Measurements from ENCODE around the gene PHLDB1. TPM values are rescaled to one million over a fixed set of nuclear protein-coding genes. Genes with fewer than 3 reads are reported as not detected.

Gene PHLDB1
- total and polyA plus RNA-seq, 11 donors = 86.0 to 129 (median 113) TPM

- Histone ChIP-seq H3K4me3 (no peak overlapping the region), H3K27me3 (no peaks in the 10 kb centered on the region), H3K9me3 (no peaks in the 10 kb centered on the region), H3K36me3 (peaks cover 8 to 100% (median 90%) of the 10 kb centered on the region in 9 donors), H3K4me1 (peaks cover 0 to 87% (median 57%) of the 10 kb centered on the region in 12 donors), H3K27ac (peak overlapping the region in 9 of 12 donors; percentile 32 to 81 (median 63))
- WGBS, 4 donors = 49 to 66% (median 60%) methylated on average over 5 of the region's 5 CpGs
- TF ChIP-seq, protein P1, sequence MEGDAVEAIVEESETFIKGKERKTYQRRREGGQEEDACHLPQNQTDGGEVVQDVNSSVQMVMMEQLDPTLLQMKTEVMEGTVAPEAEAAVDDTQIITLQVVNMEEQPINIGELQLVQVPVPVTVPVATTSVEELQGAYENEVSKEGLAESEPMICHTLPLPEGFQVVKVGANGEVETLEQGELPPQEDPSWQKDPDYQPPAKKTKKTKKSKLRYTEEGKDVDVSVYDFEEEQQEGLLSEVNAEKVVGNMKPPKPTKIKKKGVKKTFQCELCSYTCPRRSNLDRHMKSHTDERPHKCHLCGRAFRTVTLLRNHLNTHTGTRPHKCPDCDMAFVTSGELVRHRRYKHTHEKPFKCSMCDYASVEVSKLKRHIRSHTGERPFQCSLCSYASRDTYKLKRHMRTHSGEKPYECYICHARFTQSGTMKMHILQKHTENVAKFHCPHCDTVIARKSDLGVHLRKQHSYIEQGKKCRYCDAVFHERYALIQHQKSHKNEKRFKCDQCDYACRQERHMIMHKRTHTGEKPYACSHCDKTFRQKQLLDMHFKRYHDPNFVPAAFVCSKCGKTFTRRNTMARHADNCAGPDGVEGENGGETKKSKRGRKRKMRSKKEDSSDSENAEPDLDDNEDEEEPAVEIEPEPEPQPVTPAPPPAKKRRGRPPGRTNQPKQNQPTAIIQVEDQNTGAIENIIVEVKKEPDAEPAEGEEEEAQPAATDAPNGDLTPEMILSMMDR (IDR thresholded peaks at IDR 0.05) = no peak
- TF ChIP-seq POLR2A (IDR thresholded peaks at IDR 0.05) = no peak
- DNase-seq (no peak), ATAC-seq (peak in 1 of 4 donors; percentile 12)
- intact Hi-C loops (cut with DNase I) = no loop called here
These were observed 21.6 kb downstream of the PHLDB1 start for GRCh38 chr11:118628861-118629549.

GRCh38 chr11:118629761-118630661, 22.6 kb downstream of the PHLDB1 start:
- peak overlapping the region in 5 of 12 donors; percentile 4 to 73 (median 22) for H3K27ac ChIP-seq
- WGBS, 4 donors = 61 to 68% (median 63%) methylated on average over 5 to 6 of the region's 6 CpGs
- H3K4me1 ChIP-seq = peaks cover 0 to 92% (median 63%) of the 10 kb centered on the region in 12 donors
- H3K27me3 ChIP-seq = no peaks in the 10 kb centered on the region
- peaks cover 8 to 100% (median 84%) of the 10 kb centered on the region in 9 donors for H3K36me3 ChIP-seq
- no peak overlapping the region for H3K4me3 ChIP-seq
- no peaks in the 10 kb centered on the region for H3K9me3 ChIP-seq
- DNase-seq (peak in 1 of 5 donors; percentile 61), ATAC-seq (peak in 3 of 4 donors; percentile 14 to 37 (median 19))
- intact Hi-C loops (cut with DNase I) = no loop called here
- no peak for TF ChIP-seq POLR2A (IDR thresholded peaks at IDR 0.05)
- TF ChIP-seq, protein P1 (IDR thresholded peaks at IDR 0.05) = no peak

DNA sequence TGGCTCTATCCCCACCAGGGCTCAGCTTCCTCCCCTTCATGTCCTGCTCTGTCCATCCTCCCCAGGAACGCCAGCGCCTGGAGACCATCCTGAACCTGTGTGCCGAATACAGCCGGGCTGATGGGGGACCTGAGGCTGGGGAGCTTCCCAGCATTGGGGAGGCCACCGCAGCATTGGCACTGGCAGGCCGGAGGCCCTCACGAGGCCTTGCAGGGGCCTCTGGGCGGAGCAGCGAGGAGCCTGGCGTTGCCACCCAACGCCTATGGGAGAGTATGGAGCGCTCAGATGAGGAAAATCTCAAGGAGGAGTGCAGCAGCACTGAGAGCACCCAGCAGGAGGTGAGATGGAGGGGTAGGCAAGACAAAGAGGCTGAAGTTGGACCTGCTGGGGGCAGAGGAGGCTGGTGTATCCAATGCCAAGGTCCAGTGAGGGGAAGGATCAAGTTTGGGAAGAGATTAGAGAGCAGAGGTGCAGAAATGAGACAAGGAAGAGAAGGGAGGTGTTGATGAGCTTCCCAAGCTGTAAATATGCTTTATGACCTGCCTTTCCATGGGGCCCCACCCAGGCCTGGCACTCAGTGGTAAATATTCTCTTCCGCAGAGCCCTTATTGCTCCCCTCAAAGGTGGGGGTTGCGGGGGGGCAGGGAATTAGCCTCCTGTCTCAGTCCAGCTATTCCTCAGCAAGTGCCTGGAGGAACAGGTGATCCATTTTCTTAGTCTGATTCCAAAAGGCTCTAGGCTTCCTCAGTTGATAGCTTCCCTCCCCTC, 23.9 kb downstream of the PHLDB1 start:
- ATAC-seq = no peak
- H3K4me1 ChIP-seq = peaks cover 0 to 90% (median 67%) of the 10 kb centered on the region in 12 donors
- H3K9me3 ChIP-seq = no peaks in the 10 kb centered on the region
- H3K36me3 ChIP-seq = peaks cover 8 to 100% (median 84%) of the 10 kb centered on the region in 9 donors
- WGBS, 4 donors = 93 to 96% (median 95%) methylated on average over 10 to 14 of the region's 14 CpGs
- H3K27ac ChIP-seq = peak overlapping the region in 1 of 12 donors; percentile 28
- DNase-seq = no peak
- intact Hi-C loops (cut with DNase I) = no loop called here
- H3K27me3 ChIP-seq = no peaks in the 10 kb centered on the region
- H3K4me3 ChIP-seq = no peak overlapping the region
- no peak for TF ChIP-seq POLR2A (IDR thresholded peaks at IDR 0.05)
- TF ChIP-seq, protein P1 (IDR thresholded peaks at IDR 0.05) = no peak

All from heart left ventricle (tissue), 16 donors.